HEK293 (cell line): Measurements from ENCODE around the gene LILRB1.

ENCODE experiments used
- CTCF ChIA-PET: fragments of 350-600 bp; formaldehyde crosslinking; extraction: SDS; loops from one replicate; lab custom pipeline; 2021; ENCODE audit warnings: antibody characterized with exemption; lab: Yijun Ruan, JAX
- POLR2A ChIA-PET: fragments of 300-600 bp; formaldehyde crosslinking; extraction: SDS; loops from one replicate; lab custom pipeline; 2020; ENCODE audit warnings: antibody characterized with exemption, inconsistent platforms; lab: Yijun Ruan, JAX
- H3K27ac ChIP-seq: fragments of 200-500 bp; sonication (Bioruptor generic); 2 replicates; pipeline ENCODE4 v1.5.1; 2014; ENCODE audit warnings: low read depth, low read length, control low read depth, inconsistent platforms; ENCODE audit errors: extremely low read depth
- H3K36me3 ChIP-seq, 2 experiments: fragments of 200-500 bp in 1 of 2; sonication (Bioruptor generic) in 1 of 2; 1 replicate in 1 of 2; 2 replicates in 1 of 2; pipeline ENCODE4 v1.5.1; 2014 to 2017; ENCODE audit warnings: inconsistent platforms in 2 of 2, low read length in 2 of 2; ENCODE audit not compliant: control insufficient read depth in 2 of 2, insufficient read depth in 1 of 2
- H3K4me1 ChIP-seq: fragments of 200-500 bp; sonication (Bioruptor generic); 2 replicates; pipeline ENCODE4 v1.5.1; 2014; ENCODE audit warnings: mild to moderate bottlenecking, low read length, inconsistent platforms; ENCODE audit not compliant: control insufficient read depth, insufficient read depth
- H3K4me3 ChIP-seq: 2 replicates; pipeline ENCODE4 v1.5.1; 2011; ENCODE audit warnings: low read depth, mild to moderate bottlenecking, control low read depth, low read length, moderate library complexity
- H3K9me3 ChIP-seq: fragments of 200-500 bp; sonication (Bioruptor generic); 2 replicates; pipeline ENCODE4 v1.5.1; 2014; ENCODE audit warnings: low read depth, low read length, inconsistent platforms; ENCODE audit not compliant: control insufficient read depth, insufficient read depth
- AEBP2 ChIP-seq: fragments of 450-650 bp; formaldehyde crosslinking; IDR thresholded peaks from 2 replicates; pipeline ENCODE4 v1.5.1; 2016; ENCODE audit warnings: missing biosample characterization, missing genetic modification characterization, borderline replicate concordance
- HOXD13 ChIP-seq: sonication (generic); formaldehyde crosslinking; IDR thresholded peaks from 2 replicates; pipeline ENCODE4 v1.8.0; 2022; ENCODE audit warnings: missing genetic modification reagents, borderline replicate concordance
- REST ChIP-seq: fragments of 450-650 bp; formaldehyde crosslinking; IDR thresholded peaks from 2 replicates; pipeline ENCODE4 v1.5.1; 2016; ENCODE audit warnings: missing biosample characterization, missing genetic modification characterization
- WT1 ChIP-seq: fragments of 450-650 bp; formaldehyde crosslinking; IDR thresholded peaks from 2 replicates; pipeline ENCODE4 v1.5.1; 2016; ENCODE audit warnings: missing biosample characterization, missing genetic modification characterization
- ZBTB20 ChIP-seq: fragments of 450-650 bp; formaldehyde crosslinking; IDR thresholded peaks from 2 replicates; pipeline ENCODE4 v1.5.1; 2016; ENCODE audit warnings: missing biosample characterization, missing genetic modification characterization
- ZBTB21 ChIP-seq: fragments of 450-650 bp; formaldehyde crosslinking; IDR thresholded peaks from 2 replicates; pipeline ENCODE4 v1.5.1; 2017; ENCODE audit warnings: missing biosample characterization, missing genetic modification characterization
- ZNF114 ChIP-seq: fragments of 450-650 bp; formaldehyde crosslinking; IDR thresholded peaks from 2 replicates; pipeline ENCODE4 v1.5.0; 2017; ENCODE audit warnings: missing biosample characterization, missing genetic modification characterization
- ZNF121 ChIP-seq: fragments of 450-650 bp; formaldehyde crosslinking; IDR thresholded peaks from 2 replicates; pipeline ENCODE4 v1.5.1; 2016; ENCODE audit warnings: missing biosample characterization, missing genetic modification characterization
- ZNF132 ChIP-seq: fragments of 450-650 bp; formaldehyde crosslinking; IDR thresholded peaks from 2 replicates; pipeline ENCODE4 v1.5.1; 2017; ENCODE audit warnings: missing biosample characterization, missing genetic modification characterization, borderline replicate concordance
- ZNF174 ChIP-seq: fragments of 450-650 bp; formaldehyde crosslinking; IDR thresholded peaks from 2 replicates; pipeline ENCODE4 v1.5.0; 2017; ENCODE audit warnings: missing biosample characterization, mild to moderate bottlenecking, missing genetic modification characterization
- ZNF211 ChIP-seq: fragments of 450-650 bp; formaldehyde crosslinking; IDR thresholded peaks from 2 replicates; pipeline ENCODE4 v1.5.1; 2016; ENCODE audit warnings: low read depth, missing biosample characterization, missing genetic modification characterization
- ZNF214 ChIP-seq: fragments of 450-650 bp; formaldehyde crosslinking; IDR thresholded peaks from 2 replicates; pipeline ENCODE4 v1.5.1; 2017; ENCODE audit warnings: missing biosample characterization, mild to moderate bottlenecking, missing genetic modification characterization, borderline replicate concordance
- ZNF280D ChIP-seq: fragments of 450-650 bp; formaldehyde crosslinking; IDR thresholded peaks from 2 replicates; pipeline ENCODE4 v1.5.1; 2016; ENCODE audit warnings: missing biosample characterization, missing genetic modification characterization
- ZNF433 ChIP-seq: fragments of 450-650 bp; formaldehyde crosslinking; IDR thresholded peaks from 2 replicates; pipeline ENCODE4 v1.5.1; 2016; ENCODE audit warnings: missing biosample characterization, missing genetic modification characterization, low read depth
- ZNF513 ChIP-seq: fragments of 450-650 bp; IDR thresholded peaks from 2 replicates; pipeline ENCODE4 v1.5.1; 2018; ENCODE audit warnings: missing biosample characterization, missing genetic modification characterization
- ZNF621 ChIP-seq: fragments of 450-650 bp; formaldehyde crosslinking; IDR thresholded peaks from 2 replicates; pipeline ENCODE4 v1.5.1; 2017; ENCODE audit warnings: missing biosample characterization, missing genetic modification characterization
- ZNF701 ChIP-seq: fragments of 450-650 bp; formaldehyde crosslinking; IDR thresholded peaks from 2 replicates; pipeline ENCODE4 v1.5.1; 2016; ENCODE audit warnings: missing biosample characterization, missing genetic modification characterization
- ZNF704 ChIP-seq: fragments of 450-650 bp; formaldehyde crosslinking; IDR thresholded peaks from 2 replicates; pipeline ENCODE4 v1.5.1; 2016; ENCODE audit warnings: missing biosample characterization, missing genetic modification characterization
- ZNF785 ChIP-seq: fragments of 450-650 bp; formaldehyde crosslinking; IDR thresholded peaks from 2 replicates; pipeline ENCODE4 v1.5.1; 2016; ENCODE audit warnings: missing biosample characterization, missing genetic modification characterization
- ZSCAN16 ChIP-seq: fragments of 450-650 bp; formaldehyde crosslinking; IDR thresholded peaks from 2 replicates; pipeline ENCODE4 v1.5.1; 2016; ENCODE audit warnings: missing biosample characterization, missing genetic modification characterization

LILRB1 gene

GRCh38 chr19:54650108-54650655, 19.9 kb downstream of the LILRB1 start:
- Histone ChIP-seq H3K9me3 (no peaks in the 10 kb centered on the region), H3K4me3 (no peak overlapping the region), H3K27ac (no peak overlapping the region), H3K36me3 (no peaks in the 10 kb centered on the region), H3K4me1 (no peaks in the 10 kb centered on the region)
- POLR2A ChIA-PET: no interaction called here
- CTCF ChIA-PET: interaction anchor here (0.6 to 1.2 kb wide), 2 partner anchors 11 to 24 kb away, joined by 3 to 5 read pairs; no protein-coding TSS in a partner anchor
- no peak for TF ChIP-seq WT1 (tag by site-specific recombination)
- TF ChIP-seq ZNF132 (tag by site-specific recombination): no peak
- TF ChIP-seq REST (tag by site-specific recombination): no peak
- TF ChIP-seq ZNF214 (tag by site-specific recombination): no peak
- TF ChIP-seq ZNF121 (tag by site-specific recombination): no peak
- no peak for TF ChIP-seq ZBTB20 (tag by site-specific recombination)
- TF ChIP-seq ZNF704 (tag by site-specific recombination): no peak
- no peak for TF ChIP-seq ZNF701 (tag by site-specific recombination)
- TF ChIP-seq HOXD13 (CRISPR knock-in tag): no peak
- TF ChIP-seq AEBP2 (tag by site-specific recombination): no peak
- no peak for TF ChIP-seq ZNF174
- no peak for TF ChIP-seq ZNF433 (tag by site-specific recombination)
- no peak for TF ChIP-seq ZSCAN16
- no peak for TF ChIP-seq ZBTB21 (tag by site-specific recombination)
- no peak for TF ChIP-seq ZNF114 (tag by site-specific recombination)
- no peak for TF ChIP-seq ZNF785 (tag by site-specific recombination)
- TF ChIP-seq ZNF621 (tag by site-specific recombination): no peak
- no peak for TF ChIP-seq ZNF513 (tag by site-specific recombination)
- no peak for TF ChIP-seq ZNF280D
- no peak for TF ChIP-seq ZNF211
